BLaER1 (cell line): ENCODE measurements around the gene SLC16A8.
"Not testable (repeated sequence)": the region's sequence is repeated elsewhere in the genome, so short reads cannot be mapped to it uniquely, and the experiment has no call there.

Experiments
- H3K27ac ChIP-seq: shearing (Covaris generic); formaldehyde crosslinking; 2 replicates; pipeline ENCODE4 v1.8.1; 2022
- H3K27me3 ChIP-seq: shearing (Covaris generic); formaldehyde crosslinking; 2 replicates; pipeline ENCODE4 v1.8.1; 2022
- H3K36me3 ChIP-seq: shearing (Covaris generic); formaldehyde crosslinking; 2 replicates; pipeline ENCODE4 v1.8.1; 2022
- H3K4me1 ChIP-seq: shearing (Covaris generic); formaldehyde crosslinking; 2 replicates; pipeline ENCODE4 v1.8.1; 2022
- H3K4me2 ChIP-seq: shearing (Covaris generic); formaldehyde crosslinking; 2 replicates; pipeline ENCODE4 v1.8.1; 2022
- H3K4me3 ChIP-seq: shearing (Covaris generic); formaldehyde crosslinking; 2 replicates; pipeline ENCODE4 v1.8.1; 2022
- H3K9ac ChIP-seq: shearing (Covaris generic); formaldehyde crosslinking; 2 replicates; pipeline ENCODE4 v1.8.1; 2022
- H3K9me3 ChIP-seq: shearing (Covaris generic); formaldehyde crosslinking; 2 replicates; pipeline ENCODE4 v1.8.1; 2022
- H4K20me1 ChIP-seq: shearing (Covaris generic); formaldehyde crosslinking; 2 replicates; pipeline ENCODE4 v1.8.1; 2022
- Cebpa-rat ChIP-seq: shearing (Covaris generic); IDR thresholded peaks from 2 replicates; pipeline ENCODE4 v1.8.1; 2022

Gene SLC16A8

DNA sequence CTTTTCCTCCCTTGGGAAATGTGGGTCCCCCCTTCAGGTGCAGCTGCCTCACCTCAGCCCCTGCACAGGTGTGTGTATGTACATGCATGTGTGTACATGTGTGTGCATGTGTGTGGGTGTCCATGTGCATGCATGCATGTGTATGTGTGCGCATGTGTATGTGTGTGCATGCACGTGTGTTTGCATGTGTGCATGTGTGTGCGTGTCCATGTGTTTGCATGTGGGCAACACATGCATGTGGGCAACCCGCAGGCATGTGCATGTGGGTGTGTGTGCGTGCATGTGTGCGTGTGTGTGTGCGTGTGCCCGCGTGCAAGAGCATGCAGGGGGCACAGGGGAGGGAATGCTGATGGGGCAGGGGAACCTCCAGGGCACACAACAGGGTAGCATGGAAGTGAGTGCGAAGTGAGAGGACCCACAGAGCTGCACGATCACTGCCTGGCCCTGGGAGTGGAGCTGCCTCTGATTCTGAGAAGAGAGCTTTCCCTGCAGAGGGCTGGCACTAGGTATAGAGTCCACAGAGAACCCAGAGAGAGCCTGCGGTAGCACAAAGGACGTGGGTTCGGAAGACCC lies 41.1 kb upstream of the SLC16A8 start:
- Histone ChIP-seq H3K9ac (no peak overlapping the region), H3K4me1 (peaks cover 88% of the 10 kb centered on the region), H3K4me3 (0 out of 2 replicates have a peak overlapping the region, but pooled peaks have one; percentile 34), H4K20me1 (no peaks in the 10 kb centered on the region; the same call in 1 of the 2 replicates), H3K36me3 (peaks cover 23% of the 10 kb centered on the region), H3K27ac (no peak overlapping the region), H3K27me3 (no peaks in the 10 kb centered on the region), H3K9me3 (no peaks in the 10 kb centered on the region), H3K4me2 (peak overlapping the region; percentile 92)
- TF ChIP-seq Cebpa-rat: no peak

DNA sequence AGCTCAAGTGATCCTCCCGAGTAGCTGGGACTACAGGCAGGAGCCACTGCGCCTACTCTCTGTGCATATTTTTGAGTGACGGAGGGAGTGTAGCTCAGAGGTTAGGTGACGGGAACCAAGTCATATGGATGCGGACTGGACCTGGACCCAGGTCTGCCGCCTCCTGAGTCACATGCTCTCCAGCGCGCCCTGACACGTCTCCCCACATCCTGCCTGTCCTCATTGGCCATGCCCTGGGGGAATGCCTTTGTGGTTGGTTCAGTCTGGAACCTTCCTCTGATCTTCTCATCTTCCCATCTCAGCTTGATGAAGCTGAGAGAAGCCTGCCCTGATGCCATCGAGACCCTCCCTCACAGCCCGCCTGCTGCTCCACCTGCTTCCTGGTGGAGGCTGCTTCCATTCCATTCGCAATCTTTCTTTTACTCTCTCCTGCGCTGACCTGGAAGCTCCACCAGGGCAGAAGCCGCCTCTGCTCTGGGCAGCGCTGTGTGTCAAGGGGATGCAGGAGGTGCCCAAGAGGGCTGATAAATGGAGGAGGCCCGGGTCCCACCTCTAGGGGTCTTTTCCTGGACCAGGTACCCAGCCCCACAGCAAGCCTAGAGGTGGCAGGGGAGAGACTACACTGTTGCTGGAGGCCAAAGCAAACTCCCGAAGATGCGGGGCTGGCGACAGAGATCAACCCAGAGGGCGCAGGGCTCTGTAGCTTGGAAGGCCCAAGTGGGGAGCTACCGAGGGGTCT lies 40.4 kb upstream of the SLC16A8 start:
- H3K4me1 ChIP-seq: peaks cover 94% of the 10 kb centered on the region
- H3K9ac ChIP-seq: no peak overlapping the region
- no peaks in the 10 kb centered on the region; the same call in 1 of the 2 replicates for H4K20me1 ChIP-seq
- no peak overlapping the region for H3K27ac ChIP-seq
- TF ChIP-seq Cebpa-rat: no peak
- H3K4me3 ChIP-seq: 0 out of 2 replicates have a peak overlapping the region, but pooled peaks have one; percentile 34
- H3K36me3 ChIP-seq: peaks cover 16% of the 10 kb centered on the region
- no peaks in the 10 kb centered on the region for H3K9me3 ChIP-seq
- H3K27me3 ChIP-seq: no peaks in the 10 kb centered on the region
- peak overlapping the region; percentile 92 for H3K4me2 ChIP-seq

DNA sequence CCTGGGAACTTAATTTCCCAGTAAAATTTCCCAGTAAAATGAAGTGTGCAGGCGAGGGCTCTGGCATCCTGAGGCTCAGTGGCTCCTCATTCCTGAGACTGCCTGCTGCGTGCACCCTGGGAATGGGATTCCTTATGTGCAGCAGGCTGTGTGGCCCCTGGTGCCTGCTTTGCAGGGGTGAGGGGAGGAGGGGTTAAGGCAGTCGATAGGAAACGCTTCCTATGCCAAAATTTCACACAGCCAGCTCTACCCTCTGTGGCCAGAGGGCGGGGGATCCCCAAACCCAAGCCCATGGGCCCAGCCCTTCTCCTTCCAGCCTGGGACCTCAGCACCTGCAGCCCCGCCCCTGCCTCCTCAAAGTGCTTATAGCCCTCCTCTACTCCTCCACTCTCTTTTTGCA lies 38.6 kb upstream of the SLC16A8 start:
- peak overlapping the region; percentile 18; the same call in 1 of the 2 replicates for H3K27ac ChIP-seq
- H3K9ac ChIP-seq: no peak overlapping the region
- H3K36me3 ChIP-seq: 0 out of 2 replicates have a peak, but pooled peaks cover 2% of the 10 kb centered on the region
- no peaks in the 10 kb centered on the region; the same call in 1 of the 2 replicates for H4K20me1 ChIP-seq
- H3K27me3 ChIP-seq: no peaks in the 10 kb centered on the region
- no peak overlapping the region for H3K4me3 ChIP-seq
- no peaks in the 10 kb centered on the region for H3K9me3 ChIP-seq
- H3K4me1 ChIP-seq: peaks cover 81% of the 10 kb centered on the region
- no peak for TF ChIP-seq Cebpa-rat
- H3K4me2 ChIP-seq: peak overlapping the region; percentile 92

DNA sequence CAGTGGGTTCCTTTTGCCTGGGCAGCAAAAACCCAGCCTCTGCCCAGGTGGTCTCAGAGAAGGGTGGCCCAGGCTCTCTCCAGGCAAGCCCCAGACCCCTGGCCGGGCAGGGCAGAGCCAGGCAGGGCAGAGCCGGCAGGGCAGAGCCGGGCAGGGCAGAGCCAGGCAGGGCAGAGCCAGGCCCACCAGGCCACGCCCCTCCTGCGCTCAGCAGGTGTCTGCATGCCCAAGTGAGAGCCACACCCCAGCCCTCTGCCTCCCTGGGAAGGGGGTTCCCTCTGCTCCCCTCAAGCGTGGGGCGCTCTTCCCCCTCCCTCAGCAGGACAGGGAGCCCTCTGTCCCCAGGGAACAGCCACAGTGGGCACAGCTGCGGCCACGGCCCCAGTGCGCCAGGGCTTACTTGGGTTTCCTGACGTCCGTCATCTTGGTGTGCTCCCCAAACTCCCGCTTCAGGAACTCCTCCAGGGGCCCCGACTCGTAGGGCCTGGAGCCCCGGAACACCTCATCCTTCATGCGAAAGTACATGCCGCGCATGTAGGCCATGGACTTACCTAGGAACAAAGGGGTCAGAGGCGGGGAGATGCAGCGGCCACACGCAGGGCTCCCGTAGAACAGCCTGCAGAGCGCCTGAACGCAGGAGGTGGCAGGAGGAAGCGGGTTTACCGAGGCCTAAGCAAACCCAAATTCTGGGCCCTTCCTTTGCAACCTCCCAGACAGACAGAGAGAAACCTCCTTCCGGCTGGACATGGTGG lies 36.6 kb upstream of the SLC16A8 start:
- Histone ChIP-seq H3K9me3 (no peaks in the 10 kb centered on the region), H3K4me3 (no peak overlapping the region), H4K20me1 (no peaks in the 10 kb centered on the region; the same call in 1 of the 2 replicates), H3K36me3 (peaks cover 8% of the 10 kb centered on the region; the same call in 1 of the 2 replicates), H3K27ac (peak overlapping the region; percentile 12), H3K4me2 (peak overlapping the region; percentile 92), H3K27me3 (no peaks in the 10 kb centered on the region), H3K4me1 (peaks cover 61% of the 10 kb centered on the region), H3K9ac (peak overlapping the region; percentile 38; the same call in 1 of the 2 replicates)
- no peak for TF ChIP-seq Cebpa-rat

DNA sequence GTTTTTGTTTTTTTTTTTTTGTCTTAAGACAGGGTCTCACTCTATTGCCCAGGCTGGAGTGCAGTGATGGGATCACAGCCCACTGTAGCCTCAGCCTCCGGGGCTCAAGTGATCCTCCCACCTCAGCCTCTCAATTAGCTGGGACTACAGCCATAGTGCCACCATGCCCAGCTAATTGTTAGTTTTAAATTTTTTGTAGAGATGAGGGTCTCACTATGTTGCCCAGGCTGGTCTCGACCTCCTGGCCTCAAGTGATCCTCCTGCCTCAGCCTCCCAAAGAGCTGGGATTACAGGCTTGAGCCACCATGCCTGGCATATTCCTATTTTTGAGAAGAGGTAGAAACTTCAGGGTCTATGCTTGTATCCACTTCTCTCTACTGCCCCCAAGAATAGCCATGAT lies 34.8 kb upstream of the SLC16A8 start:
- not testable (repeated sequence) for H3K9me3 ChIP-seq, H3K4me3 ChIP-seq, H3K9ac ChIP-seq, H4K20me1 ChIP-seq, H3K27me3 ChIP-seq, H3K27ac ChIP-seq, H3K4me2 ChIP-seq
- Histone ChIP-seq H3K36me3 (peaks cover 13% of the 10 kb centered on the region; the same call in 1 of the 2 replicates), H3K4me1 (peaks cover 61% of the 10 kb centered on the region)

DNA sequence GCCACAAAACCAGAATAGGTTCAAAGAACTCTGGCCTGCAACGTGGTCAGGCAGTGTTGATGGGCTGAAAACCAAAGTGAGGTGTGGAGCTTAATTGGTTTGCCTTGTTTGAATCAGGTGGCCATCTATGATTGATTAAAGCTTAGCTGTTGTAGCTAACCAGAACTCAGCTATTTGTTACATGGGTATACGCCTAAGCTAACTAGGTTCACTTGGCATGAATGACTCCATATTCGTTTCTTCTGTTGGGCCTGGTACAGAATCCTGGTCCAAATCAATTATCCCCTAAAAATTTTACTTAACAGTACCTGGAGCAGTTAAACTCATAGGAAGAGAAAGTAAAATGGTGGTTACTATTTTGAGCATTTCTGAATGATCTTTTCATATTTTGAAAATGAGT lies 34.2 kb upstream of the SLC16A8 start:
- Histone ChIP-seq H3K4me2 (no peak overlapping the region), H3K27ac (no peak overlapping the region), H3K27me3 (no peaks in the 10 kb centered on the region), H3K9me3 (no peaks in the 10 kb centered on the region), H3K9ac (no peak overlapping the region), H3K4me1 (peaks cover 61% of the 10 kb centered on the region), H3K36me3 (peaks cover 17% of the 10 kb centered on the region; the same call in 1 of the 2 replicates), H4K20me1 (no peaks in the 10 kb centered on the region), H3K4me3 (no peak overlapping the region)
- TF ChIP-seq Cebpa-rat: no peak

DNA sequence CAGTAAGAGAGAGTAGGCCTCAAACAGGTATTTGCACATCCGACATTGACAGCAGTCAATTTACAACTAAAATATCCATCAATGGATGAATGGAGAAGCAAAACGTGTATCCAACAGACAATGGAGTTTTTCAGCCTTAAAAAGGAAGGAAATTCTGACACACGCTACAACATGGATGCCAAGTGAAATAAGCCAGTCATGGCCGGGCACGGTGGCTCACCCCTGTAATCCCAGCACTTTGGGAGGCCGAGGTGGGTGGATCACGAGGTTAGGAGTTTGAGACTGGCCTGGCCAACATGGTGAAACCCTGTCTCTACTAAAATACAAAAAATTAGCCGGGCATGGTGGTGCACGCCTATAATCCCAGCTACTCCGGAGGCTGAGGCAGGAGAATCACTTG lies 33.6 kb upstream of the SLC16A8 start:
- not testable (repeated sequence) for H3K9me3 ChIP-seq, H3K27me3 ChIP-seq, H3K9ac ChIP-seq, H3K4me2 ChIP-seq, H3K4me3 ChIP-seq, H4K20me1 ChIP-seq, H3K27ac ChIP-seq
- H3K36me3 ChIP-seq: peaks cover 23% of the 10 kb centered on the region; the same call in 1 of the 2 replicates
- H3K4me1 ChIP-seq: peaks cover 54% of the 10 kb centered on the region

DNA sequence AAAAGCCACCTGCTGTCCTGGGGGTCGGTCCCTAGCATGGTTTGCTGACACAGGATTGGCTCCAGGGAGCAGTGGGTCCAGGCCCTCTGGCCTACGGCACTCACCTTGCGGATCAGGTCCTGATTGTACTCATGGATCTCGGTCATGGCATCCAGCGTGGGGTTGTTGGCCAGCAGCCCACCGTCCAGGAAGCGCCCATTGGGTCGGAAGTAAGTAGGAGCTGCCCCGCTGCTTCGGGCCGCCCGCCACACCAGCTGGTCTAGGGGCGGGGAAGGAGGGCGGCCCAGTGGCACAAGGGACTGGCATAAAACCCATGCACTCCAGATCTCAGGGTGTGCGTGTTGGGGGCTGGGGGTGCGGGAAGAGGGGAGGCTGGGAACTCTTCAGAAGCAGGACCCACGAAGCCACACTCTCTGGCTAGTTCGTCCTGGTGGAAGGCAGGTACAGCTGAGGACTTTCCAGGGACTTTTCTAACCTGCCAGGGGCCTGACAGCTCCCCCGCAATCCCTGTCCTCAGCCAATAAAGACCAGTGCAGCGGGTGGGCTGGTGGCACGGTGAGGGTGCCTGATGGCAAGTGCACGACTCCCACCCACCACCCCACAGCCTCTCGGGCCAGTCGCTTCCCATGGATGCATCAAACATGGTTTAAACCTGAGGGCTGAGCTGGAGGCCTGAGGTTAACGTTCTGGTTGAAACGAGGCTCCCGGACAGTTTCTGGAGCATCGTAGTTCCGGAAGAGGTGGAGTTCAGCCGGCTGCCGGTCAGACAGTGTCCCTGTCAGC lies 31.6 kb upstream of the SLC16A8 start:
- Histone ChIP-seq H3K9ac (no peak overlapping the region), H3K27me3 (no peaks in the 10 kb centered on the region), H3K4me1 (peaks cover 35% of the 10 kb centered on the region), H3K4me2 (peak overlapping the region; percentile 62; the same call in 1 of the 2 replicates), H3K4me3 (no peak overlapping the region), H3K36me3 (peaks cover 39% of the 10 kb centered on the region), H3K9me3 (no peaks in the 10 kb centered on the region), H4K20me1 (no peaks in the 10 kb centered on the region), H3K27ac (no peak overlapping the region)
- TF ChIP-seq Cebpa-rat: no peak
